Activated T-helper 9 cell treated with anti-CD3 and anti-CD28 coated beads, Interleukin-2, amount 50 U/mL, for 16 hours (primary cell): ENCODE measurements around the gene KRT5.

ENCODE experiments used
- DNase-seq: peaks from one replicate; pipeline ENCODE4 v3.0.0-alpha.2; 2020; ENCODE audit warnings: low read depth

The KRT5 gene

GRCh38 chr12:52535574-52535973, 15.4 kb upstream of the KRT5 start:
- no peak for DNase-seq

- no peak for DNase-seq
Observed at GRCh38 chr12:52534482-52534881, 14.3 kb upstream of the KRT5 start.

GRCh38 chr12:52533686-52534470, 13.7 kb upstream of the KRT5 start:
- DNase-seq = no peak

GRCh38 chr12:52532636-52533035, 12.4 kb upstream of the KRT5 start:
- DNase-seq = no peak

GRCh38 chr12:52531566-52532300, 11.5 kb upstream of the KRT5 start:
- no peak for DNase-seq

- DNase-seq = no peak
Observed at GRCh38 chr12:52530905-52531304, 10.7 kb upstream of the KRT5 start.

- no peak for DNase-seq
Observed at GRCh38 chr12:52530366-52530765, 10.2 kb upstream of the KRT5 start.

GRCh38 chr12:52529846-52530245, 9.7 kb upstream of the KRT5 start:
- DNase-seq = no peak

- no peak for DNase-seq
Observed at GRCh38 chr12:52529417-52529816, 9.2 kb upstream of the KRT5 start.

- no peak for DNase-seq
Observed at GRCh38 chr12:52528641-52529143, 8.5 kb upstream of the KRT5 start.

GRCh38 chr12:52527121-52527800, 7.1 kb upstream of the KRT5 start:
- DNase-seq = no peak

- DNase-seq = no peak
Observed at GRCh38 chr12:52526511-52526951, 6.3 kb upstream of the KRT5 start.

- DNase-seq = no peak
Observed at GRCh38 chr12:52525661-52526499, 5.7 kb upstream of the KRT5 start.

- DNase-seq = no peak
Observed at GRCh38 chr12:52524898-52525591, 4.9 kb upstream of the KRT5 start.

GRCh38 chr12:52524241-52524897, 4.2 kb upstream of the KRT5 start:
- no peak for DNase-seq

- DNase-seq = no peak
Observed at GRCh38 chr12:52523824-52524223, 3.6 kb upstream of the KRT5 start.

GRCh38 chr12:52522346-52523011, 2.3 kb upstream of the KRT5 start:
- DNase-seq = no peak

- DNase-seq = no peak
Observed at GRCh38 chr12:52521568-52522266, 1.5 kb upstream of the KRT5 start.

GRCh38 chr12:52521175-52521567, 977 bp upstream of the KRT5 start:
- no peak for DNase-seq

- no peak for DNase-seq
Observed at GRCh38 chr12:52519387-52519703, 849 bp downstream of the KRT5 start.
